ENCODE measurements around the gene TEN1.

Gene TEN1

DNA sequence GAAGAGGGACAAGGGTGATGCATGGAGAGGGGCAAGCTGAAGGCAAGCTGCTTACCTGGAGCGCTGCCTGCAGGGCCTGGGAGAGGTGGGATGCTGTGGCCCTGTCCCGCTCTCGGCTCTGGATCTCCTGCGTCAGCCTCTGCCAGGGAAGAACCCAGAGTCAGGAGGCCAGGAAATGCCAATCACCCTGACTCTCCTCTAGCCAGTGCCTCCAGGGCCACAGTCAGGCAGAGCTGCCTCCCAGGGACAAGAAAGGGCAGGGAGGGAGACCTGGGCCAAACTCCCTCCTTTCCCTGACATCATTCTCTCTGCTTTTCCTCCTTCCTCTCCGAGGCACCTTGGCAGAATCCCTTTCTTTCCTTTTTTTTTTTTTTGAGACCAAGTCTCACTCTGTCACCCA, 32.9 kb downstream of the TEN1 start:
- TF ChIP-seq SIN3A (IDR thresholded peaks at IDR 0.05; ENCODE audit: borderline replicate concordance, insufficient read depth, low read length) = no peak
- no peak for TF ChIP-seq FOXP2 (optimal IDR thresholded peaks at IDR 0.05; ENCODE audit: borderline replicate concordance, extremely low read depth, extremely low read length, insufficient read depth)
- no peak for TF ChIP-seq POLR2AphosphoS5 (IDR thresholded peaks at IDR 0.05; ENCODE audit: low read depth, low read length)

DNA sequence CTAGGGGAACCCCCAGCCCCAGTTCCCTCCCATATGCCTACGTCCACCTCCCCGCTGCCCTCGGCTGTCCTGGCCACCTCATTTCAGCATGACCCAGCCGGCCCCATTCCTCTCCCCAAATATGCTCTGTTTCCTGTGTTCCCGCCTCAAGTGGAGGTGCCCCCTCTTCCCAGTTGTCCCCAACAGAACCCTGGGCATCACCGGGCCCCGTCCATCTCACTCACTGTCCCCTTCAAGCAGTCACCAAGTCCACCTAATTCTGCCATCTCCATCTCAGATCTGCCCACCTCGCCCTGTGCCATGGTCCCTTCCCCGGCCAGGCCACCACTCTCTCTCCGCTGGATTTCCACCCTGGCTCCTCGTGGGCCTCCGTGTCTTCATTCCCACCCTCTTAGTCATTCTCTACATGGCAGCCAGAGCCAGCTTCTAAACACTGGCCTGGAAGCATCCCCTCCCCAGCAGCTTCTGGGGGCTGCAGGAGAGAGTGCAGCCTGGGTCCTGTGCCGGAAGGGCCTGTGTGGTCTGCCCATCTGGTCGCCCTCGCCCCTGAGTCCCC, 34.4 kb downstream of the TEN1 start:
- TF ChIP-seq, protein P1, sequence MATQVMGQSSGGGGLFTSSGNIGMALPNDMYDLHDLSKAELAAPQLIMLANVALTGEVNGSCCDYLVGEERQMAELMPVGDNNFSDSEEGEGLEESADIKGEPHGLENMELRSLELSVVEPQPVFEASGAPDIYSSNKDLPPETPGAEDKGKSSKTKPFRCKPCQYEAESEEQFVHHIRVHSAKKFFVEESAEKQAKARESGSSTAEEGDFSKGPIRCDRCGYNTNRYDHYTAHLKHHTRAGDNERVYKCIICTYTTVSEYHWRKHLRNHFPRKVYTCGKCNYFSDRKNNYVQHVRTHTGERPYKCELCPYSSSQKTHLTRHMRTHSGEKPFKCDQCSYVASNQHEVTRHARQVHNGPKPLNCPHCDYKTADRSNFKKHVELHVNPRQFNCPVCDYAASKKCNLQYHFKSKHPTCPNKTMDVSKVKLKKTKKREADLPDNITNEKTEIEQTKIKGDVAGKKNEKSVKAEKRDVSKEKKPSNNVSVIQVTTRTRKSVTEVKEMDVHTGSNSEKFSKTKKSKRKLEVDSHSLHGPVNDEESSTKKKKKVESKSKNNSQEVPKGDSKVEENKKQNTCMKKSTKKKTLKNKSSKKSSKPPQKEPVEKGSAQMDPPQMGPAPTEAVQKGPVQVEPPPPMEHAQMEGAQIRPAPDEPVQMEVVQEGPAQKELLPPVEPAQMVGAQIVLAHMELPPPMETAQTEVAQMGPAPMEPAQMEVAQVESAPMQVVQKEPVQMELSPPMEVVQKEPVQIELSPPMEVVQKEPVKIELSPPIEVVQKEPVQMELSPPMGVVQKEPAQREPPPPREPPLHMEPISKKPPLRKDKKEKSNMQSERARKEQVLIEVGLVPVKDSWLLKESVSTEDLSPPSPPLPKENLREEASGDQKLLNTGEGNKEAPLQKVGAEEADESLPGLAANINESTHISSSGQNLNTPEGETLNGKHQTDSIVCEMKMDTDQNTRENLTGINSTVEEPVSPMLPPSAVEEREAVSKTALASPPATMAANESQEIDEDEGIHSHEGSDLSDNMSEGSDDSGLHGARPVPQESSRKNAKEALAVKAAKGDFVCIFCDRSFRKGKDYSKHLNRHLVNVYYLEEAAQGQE (IDR thresholded peaks at IDR 0.05; ENCODE audit: insufficient read depth in 1 of 2, low read depth in 2 of 2, low read length in 2 of 2) = no peak
- no peak for TF ChIP-seq FOXP2 (optimal IDR thresholded peaks at IDR 0.05; ENCODE audit: borderline replicate concordance, extremely low read depth, extremely low read length, insufficient read depth)
- no peak for TF ChIP-seq TAF1 (IDR thresholded peaks at IDR 0.05; ENCODE audit: borderline replicate concordance, insufficient read depth, low read length)
- no peak for TF ChIP-seq POLR2AphosphoS5 (IDR thresholded peaks at IDR 0.05; ENCODE audit: low read depth, low read length)
- no peak for TF ChIP-seq SIN3A (IDR thresholded peaks at IDR 0.05; ENCODE audit: borderline replicate concordance, insufficient read depth, low read length)

DNA sequence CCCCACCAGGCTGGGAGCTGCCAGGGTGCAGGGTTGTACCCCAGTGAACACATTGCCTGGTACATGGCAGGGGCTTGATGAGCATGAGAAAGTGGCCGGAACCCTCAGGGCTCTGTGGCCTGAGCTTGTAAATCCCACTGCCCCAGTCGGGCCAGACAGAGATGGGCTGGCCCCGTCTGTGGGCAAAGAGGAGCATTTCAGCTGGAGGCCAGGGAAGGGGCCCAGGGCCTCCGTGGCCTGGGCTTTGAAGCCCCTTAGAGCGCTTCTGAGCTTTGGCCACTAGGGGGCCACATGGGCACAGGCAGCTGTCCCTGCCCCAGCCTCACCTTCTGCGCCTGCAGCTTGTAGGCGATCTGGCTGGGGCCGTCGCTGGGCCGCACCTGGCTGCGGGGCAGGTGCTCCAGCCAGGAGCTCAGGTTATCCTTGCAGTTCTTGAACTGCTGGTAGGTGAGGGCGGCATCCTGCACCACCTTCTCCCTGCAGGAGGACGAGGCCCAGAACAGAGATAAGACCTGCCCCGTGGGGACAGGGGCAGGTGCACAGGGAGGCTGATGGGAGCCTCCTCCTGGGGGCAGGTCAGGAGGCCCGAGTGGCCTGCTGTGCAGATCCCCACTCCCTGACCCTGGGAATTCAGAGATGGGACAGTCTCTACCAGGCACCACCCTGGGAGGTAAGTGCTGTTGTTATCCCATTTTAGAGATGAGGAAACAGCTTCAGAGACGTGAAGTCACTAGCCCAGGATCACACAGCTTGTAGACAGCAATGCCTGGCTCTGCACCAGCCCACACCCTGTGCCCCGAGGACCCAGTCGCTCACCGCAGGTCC, 35.3 kb downstream of the TEN1 start:
- peak; percentile 13 for TF ChIP-seq FOXP2 (optimal IDR thresholded peaks at IDR 0.05; ENCODE audit: borderline replicate concordance, extremely low read depth, extremely low read length, insufficient read depth)
- no peak for TF ChIP-seq SIN3A (IDR thresholded peaks at IDR 0.05; ENCODE audit: borderline replicate concordance, insufficient read depth, low read length)

DNA sequence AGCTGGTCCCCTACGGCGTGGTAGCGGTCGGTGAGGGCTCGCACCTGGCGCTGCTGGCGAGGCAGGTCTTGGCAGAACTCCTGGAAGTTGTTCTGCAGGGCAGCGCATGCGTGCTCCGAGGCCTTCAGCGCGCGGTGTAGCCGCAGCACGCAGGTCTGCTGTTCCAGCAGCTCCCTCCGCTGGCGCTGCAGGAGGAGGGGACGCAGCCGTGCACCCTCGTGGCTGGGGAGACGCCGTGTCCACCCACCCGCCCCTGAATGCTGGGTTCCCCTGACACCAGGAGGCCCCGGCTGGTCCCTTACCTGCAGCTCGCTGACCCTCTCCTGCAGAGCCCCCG, 35.9 kb downstream of the TEN1 start:
- TF ChIP-seq, protein P1 (IDR thresholded peaks at IDR 0.05; ENCODE audit: insufficient read depth in 1 of 2, low read depth in 2 of 2, low read length in 2 of 2) = no peak
- no peak for TF ChIP-seq SIN3A (IDR thresholded peaks at IDR 0.05; ENCODE audit: borderline replicate concordance, insufficient read depth, low read length)
- TF ChIP-seq TAF1 (IDR thresholded peaks at IDR 0.05; ENCODE audit: borderline replicate concordance, insufficient read depth, low read length) = no peak

DNA sequence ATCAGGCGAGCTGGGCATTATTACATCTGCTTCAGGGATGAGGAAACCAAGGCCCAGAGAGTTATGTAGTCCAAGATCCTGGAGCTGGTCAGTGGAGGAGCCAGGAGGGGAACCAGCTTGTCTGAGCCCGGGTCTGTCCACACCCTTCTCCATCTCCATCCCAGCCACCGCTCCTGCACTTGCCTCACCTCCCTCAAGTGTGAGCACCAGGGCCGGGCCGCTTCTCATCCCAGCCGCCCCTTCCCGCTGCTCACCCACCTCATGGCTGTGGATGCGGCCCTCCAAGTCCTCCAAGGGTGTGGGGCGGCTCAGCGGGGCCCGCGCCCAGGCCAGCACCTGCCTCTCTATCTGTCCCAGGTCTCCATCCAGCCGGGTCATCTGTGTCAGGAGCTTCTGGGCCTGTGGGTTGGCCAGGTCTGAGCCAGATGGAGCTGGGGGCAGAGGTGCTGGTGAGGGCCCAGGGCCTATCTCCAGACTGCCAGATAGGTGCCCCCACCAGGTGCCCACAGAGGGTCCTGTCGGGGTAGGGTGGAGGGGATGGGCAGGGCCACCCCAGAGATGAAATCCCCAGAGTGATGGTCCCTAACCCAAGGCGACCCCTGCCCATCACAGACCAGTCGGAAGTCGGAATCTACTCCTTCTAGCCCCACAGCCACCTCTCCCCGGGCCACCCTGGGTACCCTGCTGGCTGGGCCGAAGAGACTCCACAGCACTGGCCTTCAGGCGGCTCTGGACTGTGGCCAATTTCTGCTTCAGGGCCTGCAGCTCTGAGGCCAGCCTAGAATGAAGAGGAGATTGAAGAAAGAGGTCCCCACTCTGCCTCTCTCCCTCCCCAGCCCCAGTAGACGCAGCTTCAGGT, 38.7 kb downstream of the TEN1 start:
- no peak for TF ChIP-seq TAF1 (IDR thresholded peaks at IDR 0.05; ENCODE audit: borderline replicate concordance, insufficient read depth, low read length)
- TF ChIP-seq FOXP2 (optimal IDR thresholded peaks at IDR 0.05; ENCODE audit: borderline replicate concordance, extremely low read depth, extremely low read length, insufficient read depth) = no peak
- TF ChIP-seq POLR2AphosphoS5 (IDR thresholded peaks at IDR 0.05; ENCODE audit: low read depth, low read length) = no peak
- TF ChIP-seq SIN3A (IDR thresholded peaks at IDR 0.05; ENCODE audit: borderline replicate concordance, insufficient read depth, low read length) = no peak
- TF ChIP-seq, protein P1 (IDR thresholded peaks at IDR 0.05; ENCODE audit: insufficient read depth in 1 of 2, low read depth in 2 of 2, low read length in 2 of 2) = no peak

DNA sequence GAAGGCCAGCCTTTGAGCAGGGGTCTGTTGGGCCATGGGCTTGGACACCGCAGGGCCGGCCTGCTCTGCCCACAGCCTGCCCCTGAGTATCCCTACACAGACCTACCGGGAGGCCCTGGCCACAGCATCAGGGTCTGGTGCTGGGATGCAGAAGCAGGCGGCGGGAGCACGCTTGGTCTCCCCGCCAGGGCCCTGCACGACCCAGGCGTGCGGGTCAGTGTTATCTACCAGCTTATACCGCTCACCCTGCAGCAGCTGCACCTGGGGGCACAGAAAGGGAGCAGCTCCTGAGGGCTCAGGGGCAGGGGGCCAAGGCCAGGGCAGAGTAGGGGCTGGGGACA, 39.3 kb downstream of the TEN1 start:
- TF ChIP-seq SIN3A (IDR thresholded peaks at IDR 0.05; ENCODE audit: borderline replicate concordance, insufficient read depth, low read length) (no peak), FOXP2 (optimal IDR thresholded peaks at IDR 0.05; ENCODE audit: borderline replicate concordance, extremely low read depth, extremely low read length, insufficient read depth) (no peak), POLR2AphosphoS5 (IDR thresholded peaks at IDR 0.05; ENCODE audit: low read depth, low read length) (no peak), TAF1 (IDR thresholded peaks at IDR 0.05; ENCODE audit: borderline replicate concordance, insufficient read depth, low read length) (no peak)
- TF ChIP-seq, protein P1 (IDR thresholded peaks at IDR 0.05; ENCODE audit: insufficient read depth in 1 of 2, low read depth in 2 of 2, low read length in 2 of 2) = no peak

All from PFSK-1 (cell line).